NCI-H446 (cell line): ENCODE results near the gene EPPIN.
"Not testable (repeated sequence)": the region's sequence is repeated elsewhere in the genome, so short reads cannot be mapped to it uniquely, and the experiment has no call there.

ENCODE experiments used
- DNase-seq, 2 experiments: peaks; one replicate each; lab custom pipeline; 2025; lab: John Stamatoyannopoulos, UW

Gene EPPIN

GRCh38 chr20:45547206-45547770 is at the start of gene EPPIN:
EPPIN (minus strand) TSS chr20:45547401; CDS start chr20:45547357, 44 bp downstream.
- DNase-seq, result no peak

- no peak for DNase-seq
These were observed 48.0 kb upstream of the EPPIN start for GRCh38 chr20:45595235-45595634.

GRCh38 chr20:45593498-45593897 is 46.3 kb upstream of the EPPIN start:
- DNase-seq, result no peak

- no peak for DNase-seq
These were observed 45.5 kb upstream of the EPPIN start for GRCh38 chr20:45592574-45593189.

GRCh38 chr20:45589725-45590124 is 42.5 kb upstream of the EPPIN start:
- DNase-seq, result no peak

- DNase-seq, result no peak
These were observed 41.6 kb upstream of the EPPIN start for GRCh38 chr20:45588800-45589199.

- DNase-seq, result not testable (repeated sequence)
These were observed 38.8 kb upstream of the EPPIN start for GRCh38 chr20:45585986-45586385.

- DNase-seq, result not testable (repeated sequence)
These were observed 37.1 kb upstream of the EPPIN start for GRCh38 chr20:45584294-45584693.

GRCh38 chr20:45583502-45583901 is 36.3 kb upstream of the EPPIN start:
- DNase-seq, result no peak

GRCh38 chr20:45581702-45582101 is 34.5 kb upstream of the EPPIN start:
- DNase-seq, result no peak

- no peak for DNase-seq
These were observed 32.0 kb upstream of the EPPIN start, which contains the start of gene WFDC8 for GRCh38 chr20:45579184-45579583. WFDC8 (minus strand) TSS chr20:45579284; CDS start chr20:45579247, 37 bp downstream.

GRCh38 chr20:45578231-45578630 is 31.0 kb upstream of the EPPIN start:
- DNase-seq, result no peak

GRCh38 chr20:45576995-45577394 is 29.8 kb upstream of the EPPIN start:
- DNase-seq, result no peak

GRCh38 chr20:45575931-45576330 is 28.7 kb upstream of the EPPIN start:
- DNase-seq, result no peak

- not testable (repeated sequence) for DNase-seq
These were observed 22.4 kb upstream of the EPPIN start for GRCh38 chr20:45569650-45570049.

- no peak for DNase-seq
These were observed 17.6 kb upstream of the EPPIN start for GRCh38 chr20:45564760-45565276.

GRCh38 chr20:45555198-45555597 is 8.0 kb upstream of the EPPIN start:
- DNase-seq, result no peak

GRCh38 chr20:45552456-45552855 is 5.3 kb upstream of the EPPIN start:
- no peak for DNase-seq

- no peak for DNase-seq
These were observed 3.6 kb upstream of the EPPIN start for GRCh38 chr20:45550765-45551164.

- no peak for DNase-seq
These were observed 1.2 kb upstream of the EPPIN start for GRCh38 chr20:45548410-45548809.

GRCh38 chr20:45545754-45546453 is 1.3 kb downstream of the EPPIN start:
- DNase-seq, result no peak

- no peak for DNase-seq
These were observed 1.9 kb downstream of the EPPIN start for GRCh38 chr20:45545351-45545750.

- no peak for DNase-seq
These were observed 7.8 kb downstream of the EPPIN start, which contains the start of gene WFDC6 for GRCh38 chr20:45539382-45539781. WFDC6 (minus strand) TSS chr20:45539482; CDS start chr20:45539407, 75 bp downstream.
